Measurements from ENCODE around the gene MTHFD2L. TPM values are rescaled to one million over a fixed set of nuclear protein-coding genes. Genes with fewer than 3 reads are reported as not detected.

Gene MTHFD2L
- total and polyA plus RNA-seq, 2 donors from 2014 or later, result 12.3 to 16.3 TPM

- no peaks in the 10 kb centered on the region for H3K9me3 ChIP-seq (ENCODE audit: control insufficient read depth in 2 of 3, insufficient read depth in 1 of 3, low read length in 3 of 3)
- H3K27ac ChIP-seq (ENCODE audit: low read depth in 2 of 2, low read length in 2 of 2), result no peak overlapping the region
- H3K4me1 ChIP-seq (ENCODE audit: control insufficient read depth in 2 of 3, insufficient read depth in 2 of 3, low read depth in 1 of 3, low read length in 3 of 3), result no peaks in the 10 kb centered on the region
- intact Hi-C loops (cut with DNase I), result no loop called here
- no peak overlapping the region for H3K4me3 ChIP-seq (ENCODE audit: low read length in 3 of 3)
- FAIRE-seq (no peak), DNase-seq (no peak)
- H3K36me3 ChIP-seq (ENCODE audit: control insufficient read depth in 2 of 3, insufficient read depth in 3 of 3, low read length in 3 of 3), result no peaks in the 10 kb centered on the region
- no peaks in the 10 kb centered on the region for H3K27me3 ChIP-seq (ENCODE audit: control insufficient read depth, insufficient read depth, low read length)
- no peak overlapping the region for H3K9ac ChIP-seq (ENCODE audit: low read length in 3 of 3)
- no peak for TF ChIP-seq CTCF (IDR thresholded peaks at IDR 0.05; ENCODE audit: borderline replicate concordance, extremely low read depth, insufficient read depth)
These were observed 176.7 kb downstream of the MTHFD2L start for GRCh38 chr4:74334636-74335035.

- H3K36me3 ChIP-seq (ENCODE audit: control insufficient read depth in 2 of 3, insufficient read depth in 3 of 3, low read length in 3 of 3), result no peaks in the 10 kb centered on the region
- no peak for TF ChIP-seq CTCF (IDR thresholded peaks at IDR 0.05; ENCODE audit: borderline replicate concordance, extremely low read depth, insufficient read depth)
- H3K4me1 ChIP-seq (ENCODE audit: control insufficient read depth in 2 of 3, insufficient read depth in 2 of 3, low read depth in 1 of 3, low read length in 3 of 3), result no peaks in the 10 kb centered on the region
- no peak for DNase-seq
- no peak overlapping the region for H3K4me3 ChIP-seq (ENCODE audit: low read length in 3 of 3)
- H3K27me3 ChIP-seq (ENCODE audit: control insufficient read depth, insufficient read depth, low read length), result no peaks in the 10 kb centered on the region
- FAIRE-seq, result no peak
- H3K9ac ChIP-seq (ENCODE audit: low read length in 3 of 3), result no peak overlapping the region
- intact Hi-C loops (cut with DNase I), result no loop called here
- no peak overlapping the region for H3K27ac ChIP-seq (ENCODE audit: low read depth in 2 of 2, low read length in 2 of 2)
- H3K9me3 ChIP-seq (ENCODE audit: control insufficient read depth in 2 of 3, insufficient read depth in 1 of 3, low read length in 3 of 3), result no peaks in the 10 kb centered on the region
These were observed 177.6 kb downstream of the MTHFD2L start for GRCh38 chr4:74335341-74336021.

GRCh38 chr4:74338792-74339333 lies 180.9 kb downstream of the MTHFD2L start:
- Histone ChIP-seq H3K27me3 (ENCODE audit: control insufficient read depth, insufficient read depth, low read length) (no peaks in the 10 kb centered on the region), H3K27ac (ENCODE audit: low read depth in 2 of 2, low read length in 2 of 2) (no peak overlapping the region), H3K4me3 (ENCODE audit: low read length in 3 of 3) (no peak overlapping the region), H3K4me1 (ENCODE audit: control insufficient read depth in 2 of 3, insufficient read depth in 2 of 3, low read depth in 1 of 3, low read length in 3 of 3) (no peaks in the 10 kb centered on the region), H3K9me3 (ENCODE audit: control insufficient read depth in 2 of 3, insufficient read depth in 1 of 3, low read length in 3 of 3) (peaks cover 0 to 2% (median 0%) of the 10 kb centered on the region in 3 donors), H3K36me3 (ENCODE audit: control insufficient read depth in 2 of 3, insufficient read depth in 3 of 3, low read length in 3 of 3) (no peaks in the 10 kb centered on the region), H3K9ac (ENCODE audit: low read length in 3 of 3) (no peak overlapping the region)
- intact Hi-C loops (cut with DNase I), result no loop called here
- no peak for FAIRE-seq
- no peak for DNase-seq
- TF ChIP-seq CTCF (IDR thresholded peaks at IDR 0.05; ENCODE audit: borderline replicate concordance, extremely low read depth, insufficient read depth), result no peak

All from kidney (tissue), 14 donors.